Measurements from ENCODE around the gene TBC1D8B. TPM values are rescaled to one million over a fixed set of nuclear protein-coding genes. Genes with fewer than 3 reads are reported as not detected.

Gene TBC1D8B
- total and polyA plus RNA-seq, 2 donors (not counting 1 experiment from before 2014, with no cell fraction given): 0.46 to 9.1 TPM

DNA sequence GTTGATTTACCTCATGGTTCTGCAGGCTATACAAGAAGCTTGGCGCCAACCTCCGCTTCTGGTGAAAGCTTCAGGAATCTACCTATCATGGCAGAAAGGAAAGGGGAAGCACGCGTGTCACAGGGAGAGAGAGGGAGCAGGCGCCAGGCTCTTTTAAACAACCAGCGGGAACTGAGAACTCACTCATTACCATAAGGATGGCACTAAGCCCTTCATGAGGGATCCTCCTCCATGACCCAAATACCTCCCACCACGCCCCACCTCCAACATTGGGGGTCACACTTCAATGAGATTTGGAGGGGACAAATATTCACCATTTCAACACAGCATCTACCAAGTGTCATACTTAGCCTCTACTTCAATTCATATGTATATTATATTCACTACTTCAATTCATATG is 18.8 kb upstream of the TBC1D8B start:
- no peak for ATAC-seq (ENCODE audit: low read depth)
- WGBS (ENCODE audit: insufficient coverage): no CpG with 5 or more reads among the region's 7 CpGs
- POLR2A ChIA-PET: no interaction called here
- Histone ChIP-seq H2AFZ (ENCODE audit: insufficient read depth, low read depth, low read length, poor library complexity, severe bottlenecking) (no peak overlapping the region), H3K4me3 (ENCODE audit: control extremely low read depth in 1 of 5, extremely low read depth in 1 of 5, insufficient read depth in 1 of 5, low read depth in 2 of 5, low read length in 4 of 5) (no peak overlapping the region), H3K9me3 (ENCODE audit: control extremely low read depth in 1 of 3, control insufficient read depth in 2 of 3, insufficient read depth in 1 of 3, low read length in 2 of 3) (no peaks in the 10 kb centered on the region), H3K9ac (ENCODE audit: low read length) (no peak overlapping the region), H3K27me3 (replicated peaks in 1 of 4; ENCODE audit: control extremely low read depth in 1 of 4, control insufficient read depth in 3 of 4, insufficient read depth in 4 of 4, low read length in 3 of 4) (peaks cover 0 to 8% (median 0%) of the 10 kb centered on the region in 4 experiments), H3K4me1 (ENCODE audit: control insufficient read depth in 2 of 2, insufficient read depth in 2 of 2, low read length in 2 of 2) (no peaks in the 10 kb centered on the region), H4K20me1 (ENCODE audit: control insufficient read depth, insufficient read depth, low read length, poor library complexity, severe bottlenecking) (no peaks in the 10 kb centered on the region), H3K27ac (ENCODE audit: low read length in 2 of 2) (no peak overlapping the region), H3K36me3 (replicated peaks in 1 of 2; ENCODE audit: control extremely low read depth in 1 of 2, control insufficient read depth in 1 of 2, extremely low read depth in 1 of 2, insufficient read depth in 2 of 2, low read length in 1 of 2) (no peaks in the 10 kb centered on the region), H3K4me2 (replicated peaks; ENCODE audit: low read depth, low read length, poor library complexity, severe bottlenecking) (no peak overlapping the region), H3K79me2 (ENCODE audit: control insufficient read depth, insufficient read depth, low read length) (no peaks in the 10 kb centered on the region)
- CTCF ChIA-PET: no interaction called here
- H3K4me1 Mint-ChIP-seq: no peaks in the 10 kb centered on the region
- TF ChIP-seq EZH2 (IDR thresholded peaks at IDR 0.05; ENCODE audit: borderline replicate concordance, insufficient read depth, low read depth, low read length, poor library complexity, severe bottlenecking): no peak
- TF ChIP-seq, protein P1, sequence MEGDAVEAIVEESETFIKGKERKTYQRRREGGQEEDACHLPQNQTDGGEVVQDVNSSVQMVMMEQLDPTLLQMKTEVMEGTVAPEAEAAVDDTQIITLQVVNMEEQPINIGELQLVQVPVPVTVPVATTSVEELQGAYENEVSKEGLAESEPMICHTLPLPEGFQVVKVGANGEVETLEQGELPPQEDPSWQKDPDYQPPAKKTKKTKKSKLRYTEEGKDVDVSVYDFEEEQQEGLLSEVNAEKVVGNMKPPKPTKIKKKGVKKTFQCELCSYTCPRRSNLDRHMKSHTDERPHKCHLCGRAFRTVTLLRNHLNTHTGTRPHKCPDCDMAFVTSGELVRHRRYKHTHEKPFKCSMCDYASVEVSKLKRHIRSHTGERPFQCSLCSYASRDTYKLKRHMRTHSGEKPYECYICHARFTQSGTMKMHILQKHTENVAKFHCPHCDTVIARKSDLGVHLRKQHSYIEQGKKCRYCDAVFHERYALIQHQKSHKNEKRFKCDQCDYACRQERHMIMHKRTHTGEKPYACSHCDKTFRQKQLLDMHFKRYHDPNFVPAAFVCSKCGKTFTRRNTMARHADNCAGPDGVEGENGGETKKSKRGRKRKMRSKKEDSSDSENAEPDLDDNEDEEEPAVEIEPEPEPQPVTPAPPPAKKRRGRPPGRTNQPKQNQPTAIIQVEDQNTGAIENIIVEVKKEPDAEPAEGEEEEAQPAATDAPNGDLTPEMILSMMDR (IDR thresholded peaks at IDR 0.05): no peak
- intact Hi-C loops (cut with micrococcal nuclease): no loop called here
- no peaks in the 10 kb centered on the region for H3K9me3 Mint-ChIP-seq (ENCODE audit: insufficient read depth)
- no peak overlapping the region for H3K4me3 Mint-ChIP-seq
- no peak overlapping the region for H3K27ac Mint-ChIP-seq
- H3K27me3 Mint-ChIP-seq: peaks cover 13% of the 10 kb centered on the region
- DNase-seq: no peak

DNA sequence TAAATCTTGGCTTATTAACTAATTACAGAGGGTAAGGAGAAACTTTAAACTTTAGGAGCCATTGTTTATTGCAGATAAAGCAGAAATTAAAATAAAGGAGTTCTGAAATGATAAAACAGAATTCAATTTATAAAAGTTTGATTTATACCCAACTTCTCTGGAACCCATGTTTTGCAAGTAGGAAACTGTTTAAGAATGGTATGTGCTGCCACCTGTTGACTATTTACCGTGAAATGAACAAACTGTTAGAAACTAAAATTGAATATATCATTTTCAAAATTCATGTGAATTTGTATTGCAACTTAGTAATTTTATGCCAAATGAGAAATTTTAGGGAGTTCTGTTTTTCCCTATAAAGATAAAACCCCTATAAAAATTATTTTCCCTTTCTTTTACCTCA is 11.0 kb upstream of the TBC1D8B start:
- no peaks in the 10 kb centered on the region for H4K20me1 ChIP-seq (ENCODE audit: control insufficient read depth, insufficient read depth, low read length, poor library complexity, severe bottlenecking)
- no peak overlapping the region for H3K4me2 ChIP-seq (replicated peaks; ENCODE audit: low read depth, low read length, poor library complexity, severe bottlenecking)
- ATAC-seq (ENCODE audit: low read depth) (no peak), DNase-seq (no peak)
- no peaks in the 10 kb centered on the region for H3K9me3 ChIP-seq (ENCODE audit: control extremely low read depth in 1 of 3, control insufficient read depth in 2 of 3, insufficient read depth in 1 of 3, low read length in 2 of 3)
- no peaks in the 10 kb centered on the region for H3K79me2 ChIP-seq (ENCODE audit: control insufficient read depth, insufficient read depth, low read length)
- no peak overlapping the region for H3K9ac ChIP-seq (ENCODE audit: low read length)
- Mint-ChIP-seq H3K27me3 (no peaks in the 10 kb centered on the region), H3K4me3 (no peak overlapping the region), H3K27ac (no peak overlapping the region), H3K9me3 (ENCODE audit: insufficient read depth) (no peaks in the 10 kb centered on the region), H3K4me1 (no peaks in the 10 kb centered on the region)
- no CpG with 5 or more reads among the region's 1 CpG for WGBS (ENCODE audit: insufficient coverage)
- POLR2A ChIA-PET: no interaction called here
- no peak overlapping the region for H3K27ac ChIP-seq (ENCODE audit: low read length in 2 of 2)
- H2AFZ ChIP-seq (ENCODE audit: insufficient read depth, low read depth, low read length, poor library complexity, severe bottlenecking): no peak overlapping the region
- H3K4me1 ChIP-seq (ENCODE audit: control insufficient read depth in 2 of 2, insufficient read depth in 2 of 2, low read length in 2 of 2): no peaks in the 10 kb centered on the region
- intact Hi-C loops (cut with micrococcal nuclease): no loop called here
- H3K36me3 ChIP-seq (replicated peaks in 1 of 2; ENCODE audit: control extremely low read depth in 1 of 2, control insufficient read depth in 1 of 2, extremely low read depth in 1 of 2, insufficient read depth in 2 of 2, low read length in 1 of 2): no peaks in the 10 kb centered on the region
- H3K27me3 ChIP-seq (replicated peaks in 1 of 4; ENCODE audit: control extremely low read depth in 1 of 4, control insufficient read depth in 3 of 4, insufficient read depth in 4 of 4, low read length in 3 of 4): no peaks in the 10 kb centered on the region
- H3K4me3 ChIP-seq (ENCODE audit: control extremely low read depth in 1 of 5, extremely low read depth in 1 of 5, insufficient read depth in 1 of 5, low read depth in 2 of 5, low read length in 4 of 5): no peak overlapping the region
- no peak for TF ChIP-seq EZH2 (IDR thresholded peaks at IDR 0.05; ENCODE audit: borderline replicate concordance, insufficient read depth, low read depth, low read length, poor library complexity, severe bottlenecking)
- TF ChIP-seq, protein P1 (IDR thresholded peaks at IDR 0.05): peak; percentile 31
- CTCF ChIA-PET: interaction anchor here (3.3 kb wide), 1 partner anchor 310 kb away, joined by 15 read pairs; no protein-coding TSS in a partner anchor
